Midbrain (tissue), 1 donor: Measurements from ENCODE around the gene PRRC2B.
"Not testable (repeated sequence)": the region's sequence is repeated elsewhere in the genome, so short reads cannot be mapped to it uniquely, and the experiment has no call there.

Source experiments
- DNase-seq: peaks from one replicate; lab custom pipeline; 2025; lab: John Stamatoyannopoulos, UW

The PRRC2B gene

GRCh38 chr9:131539223-131539923 is 145.5 kb downstream of the PRRC2B start:
- DNase-seq, result no peak

GRCh38 chr9:131543141-131543540 is 149.3 kb downstream of the PRRC2B start:
- no peak for DNase-seq

- DNase-seq, result no peak
These were observed 151.3 kb downstream of the PRRC2B start, which contains the start of gene PRRT1B for GRCh38 chr9:131545003-131545785. Gene PRRT1B, plus strand, starts transcription at chr9:131545523. Its CDS starts 93 bp downstream, at chr9:131545616.

DNA sequence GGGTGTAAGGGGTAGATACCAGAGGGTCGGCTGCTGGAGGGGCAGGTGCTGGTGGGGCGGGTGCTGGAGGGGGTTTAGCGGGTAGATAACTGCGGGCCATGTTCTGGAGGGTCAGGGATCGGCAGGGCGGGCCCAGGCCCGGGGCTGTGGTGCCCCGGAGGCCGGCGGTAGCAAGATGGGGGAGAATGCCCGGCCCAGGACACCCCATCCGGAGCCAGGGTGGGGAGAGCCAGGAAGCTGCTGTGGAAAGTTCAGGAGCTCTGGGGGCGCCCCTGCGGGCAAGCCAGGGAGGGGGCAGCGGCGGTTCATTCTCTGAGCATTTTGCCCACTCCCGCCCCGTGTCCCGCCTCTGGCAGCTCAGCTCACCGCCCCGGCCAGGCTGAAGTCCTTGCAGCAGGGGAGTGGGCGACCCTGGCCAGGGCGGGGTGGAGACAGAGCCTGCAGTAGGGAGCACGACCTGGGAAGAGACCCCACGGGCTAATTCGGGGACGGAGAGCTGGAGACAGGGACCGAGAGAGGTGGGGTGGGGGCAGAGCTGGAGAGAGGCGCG is 152.0 kb downstream of the PRRC2B start:
- no peak for DNase-seq

GRCh38 chr9:131546336-131547084 is 152.6 kb downstream of the PRRC2B start:
- DNase-seq, result no peak

DNA sequence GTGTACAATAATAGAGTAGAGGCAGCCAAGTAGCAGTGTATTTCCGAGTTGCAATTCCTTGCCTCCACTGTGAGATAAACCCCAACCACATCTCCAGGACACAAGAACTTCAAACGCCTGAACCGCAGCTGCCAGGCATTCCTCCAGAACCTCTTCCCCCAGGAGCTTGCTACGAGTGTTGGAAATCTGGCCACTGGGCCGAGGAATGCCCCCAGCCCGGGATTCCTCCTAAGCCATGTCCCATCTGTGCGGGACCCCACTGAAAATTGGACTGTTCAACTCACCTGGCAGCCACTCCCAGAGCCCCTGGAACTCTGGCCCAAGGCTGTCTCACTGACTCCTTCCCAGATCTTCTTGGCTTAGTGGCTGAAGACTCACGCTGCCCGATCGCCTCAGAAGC is 155.3 kb downstream of the PRRC2B start:
- not testable (repeated sequence) for DNase-seq
